GM19467 (cell line): ENCODE data around the gene BBS9.

Experiments used
- ATAC-seq: cut with Tn5 transposase; IDR thresholded peaks from one replicate; pipeline ENCODE4 v1.9.1; 2021; ENCODE audit warnings: mild to moderate bottlenecking, moderate library complexity; ENCODE audit not compliant: unreplicated experiment

BBS9 gene

GRCh38 chr7:33591490-33591889 lies 462.1 kb downstream of the BBS9 start:
- no peak for ATAC-seq

DNA sequence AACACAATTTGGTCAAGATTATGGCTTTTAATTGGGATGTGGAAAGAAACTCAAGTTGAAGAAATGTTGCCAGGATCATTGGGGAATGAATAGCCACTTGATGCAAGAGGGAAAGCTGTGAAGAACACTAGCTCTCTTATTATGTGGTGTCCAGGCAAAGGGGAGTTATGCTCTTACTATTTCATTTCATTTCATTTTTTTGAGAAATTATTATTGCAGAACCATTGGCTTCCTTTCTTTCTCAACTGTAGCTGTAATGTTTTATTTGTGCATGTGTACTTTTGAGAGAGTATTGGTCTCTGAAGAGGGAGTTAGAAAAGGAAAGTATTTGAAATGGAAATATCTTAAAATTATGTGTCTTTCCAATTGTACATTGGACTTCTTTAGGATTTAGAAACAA lies 463.4 kb downstream of the BBS9 start:
- no peak for ATAC-seq

GRCh38 chr7:33593611-33594010 lies 464.2 kb downstream of the BBS9 start:
- no peak for ATAC-seq

GRCh38 chr7:33596686-33597085 lies 467.3 kb downstream of the BBS9 start:
- ATAC-seq, result no peak

- no peak for ATAC-seq
Measured at GRCh38 chr7:33597181-33597580, 467.8 kb downstream of the BBS9 start.

- no peak for ATAC-seq
Measured at GRCh38 chr7:33601101-33601500, 471.7 kb downstream of the BBS9 start.

DNA sequence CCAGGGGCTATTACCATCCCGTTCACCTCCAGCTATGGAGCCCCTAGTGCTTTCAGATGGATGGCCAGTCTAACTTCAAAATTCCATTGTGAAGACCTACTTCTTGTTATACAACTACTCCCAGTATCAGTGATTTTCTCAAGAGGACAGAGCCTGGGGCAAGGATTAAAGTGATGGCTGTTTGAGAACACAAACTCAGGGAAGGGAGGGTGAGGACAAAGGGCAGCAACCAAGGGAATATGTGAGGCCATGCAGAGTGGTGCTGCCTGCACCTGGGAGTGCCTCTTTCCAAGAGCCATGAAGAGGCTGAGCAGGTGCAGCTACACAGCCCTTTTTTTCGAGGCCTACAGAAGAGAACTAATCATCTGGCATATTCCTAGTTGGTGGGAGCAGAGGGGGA lies 472.5 kb downstream of the BBS9 start:
- ATAC-seq, result no peak

DNA sequence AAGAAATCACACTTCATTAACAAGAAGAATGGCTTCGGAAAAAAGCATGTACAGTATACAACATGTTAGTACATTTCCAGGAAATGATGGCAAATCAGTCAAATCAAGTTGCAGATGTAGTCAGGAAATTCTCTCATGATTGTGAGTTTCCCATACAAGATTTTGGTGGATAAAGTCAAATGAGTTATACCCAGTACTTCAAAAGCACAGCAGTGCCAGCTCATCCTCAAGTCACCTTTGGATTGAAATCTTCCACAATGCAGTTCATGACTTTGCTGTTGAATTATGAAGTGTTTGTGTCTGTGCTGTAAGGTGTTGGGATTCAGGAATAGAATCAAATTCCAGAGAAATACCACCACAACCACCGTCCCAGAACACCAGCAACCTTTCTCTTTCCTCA lies 474.7 kb downstream of the BBS9 start:
- no peak for ATAC-seq

DNA sequence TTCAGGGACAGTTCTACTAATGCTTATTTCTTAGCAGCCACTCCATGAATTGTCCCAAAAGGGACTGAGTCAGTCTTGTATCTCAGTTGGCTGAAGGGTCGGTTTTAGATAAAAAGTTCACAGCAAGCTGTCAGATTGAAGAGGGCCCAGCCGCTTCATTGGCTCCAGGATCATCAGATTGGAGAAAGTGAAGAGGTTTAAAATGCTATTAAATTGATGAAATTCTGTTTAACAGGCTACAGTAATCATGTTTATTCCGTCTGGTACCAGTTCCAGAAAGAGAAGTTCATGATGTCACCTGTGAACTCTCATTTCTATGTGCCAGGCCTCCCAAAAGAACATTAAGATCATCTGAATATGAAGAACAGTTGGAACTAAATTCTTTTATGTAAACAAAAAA lies 481.6 kb downstream of the BBS9 start:
- no peak for ATAC-seq

DNA sequence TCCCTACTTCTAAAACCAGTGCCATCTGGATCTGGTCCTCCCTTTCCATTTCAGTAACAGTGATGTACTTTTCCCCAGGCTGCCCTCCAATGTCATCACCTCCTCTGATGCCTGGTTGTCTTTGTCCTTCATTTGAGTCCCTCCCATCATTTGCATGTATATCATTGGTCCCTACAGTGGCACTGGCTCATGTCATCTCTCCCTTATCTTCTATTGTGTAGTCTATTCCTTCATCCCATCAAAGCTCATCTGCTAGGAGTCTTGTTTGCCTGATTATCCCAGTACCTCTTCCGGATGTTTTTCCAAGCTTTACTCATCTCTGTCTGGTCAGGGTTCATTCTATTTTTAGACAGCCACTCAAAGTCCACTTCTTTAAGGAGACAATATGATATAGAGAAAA lies 483.1 kb downstream of the BBS9 start:
- ATAC-seq, result no peak

- ATAC-seq, result no peak
Measured at GRCh38 chr7:33614357-33615117, 485.2 kb downstream of the BBS9 start.

DNA sequence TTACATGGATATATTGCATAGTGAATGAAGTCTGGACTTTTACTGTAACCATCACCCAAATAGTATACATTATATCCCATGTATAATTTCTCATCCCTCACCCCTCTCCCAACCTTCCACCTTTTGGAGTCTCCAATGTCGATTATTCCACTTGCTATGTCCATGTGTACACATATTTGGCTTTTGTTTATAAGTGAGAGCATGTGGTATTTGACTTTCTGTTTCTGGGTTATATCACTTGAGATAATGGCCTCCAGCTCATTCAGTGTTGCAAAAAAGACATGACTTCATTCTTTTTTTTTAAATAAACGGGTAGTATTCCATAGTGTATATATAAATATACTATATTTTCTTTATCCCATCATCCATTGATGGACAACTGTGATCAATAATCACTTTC lies 487.4 kb downstream of the BBS9 start:
- ATAC-seq, result no peak

DNA sequence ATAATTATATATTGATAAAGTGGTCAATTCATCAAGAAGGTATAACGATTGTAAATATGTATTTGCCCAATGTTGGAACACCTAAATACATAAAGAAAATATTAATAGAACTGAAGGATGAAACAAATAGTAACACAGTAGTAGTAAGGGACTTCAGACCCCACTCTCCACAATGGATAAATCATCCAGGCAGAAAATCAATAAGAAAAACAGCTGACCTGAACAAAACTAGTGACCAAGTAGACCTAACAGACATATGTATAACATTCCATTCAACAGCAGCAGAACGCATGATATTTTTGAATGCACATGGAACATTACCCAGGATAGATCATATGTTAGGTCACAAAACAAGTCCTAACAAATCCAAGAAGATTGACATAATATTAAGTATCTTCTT lies 489.9 kb downstream of the BBS9 start:
- no peak for ATAC-seq

DNA sequence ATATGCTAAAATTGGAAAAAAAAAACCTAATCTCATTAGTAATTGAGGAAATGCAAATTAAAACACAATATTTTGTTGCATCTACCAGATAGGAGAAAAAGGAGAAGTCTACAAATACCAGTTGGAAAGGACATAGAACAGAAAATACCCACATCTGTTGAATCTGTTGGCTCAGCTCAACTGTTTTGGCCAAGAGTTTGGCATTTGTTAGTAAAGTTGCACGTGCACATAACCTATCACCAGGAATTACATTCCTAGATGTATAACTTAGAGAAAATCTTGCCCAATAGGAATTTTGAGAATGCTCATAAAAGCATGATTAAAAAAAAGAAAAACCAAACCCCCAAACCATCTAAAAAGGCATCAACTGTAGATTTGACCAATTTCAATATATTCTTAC lies 493.9 kb downstream of the BBS9 start:
- ATAC-seq, result no peak

DNA sequence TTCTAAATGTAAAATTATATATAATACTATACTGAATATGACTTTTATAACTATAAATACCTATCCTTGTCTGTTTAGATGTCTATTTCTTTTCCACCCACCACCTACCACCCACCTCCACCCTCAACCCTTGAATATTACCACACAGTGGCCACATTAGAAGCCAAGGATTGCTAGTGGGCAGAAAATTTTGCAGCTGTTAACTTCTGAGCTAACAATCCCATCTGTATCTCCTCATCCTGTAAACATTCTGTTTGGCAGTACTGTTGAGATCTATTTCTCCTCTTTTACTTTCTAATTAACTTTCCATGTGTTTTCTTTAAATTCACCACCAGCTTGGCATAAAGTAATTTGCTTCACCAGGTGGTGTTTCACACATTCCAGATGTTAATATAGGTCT lies 494.9 kb downstream of the BBS9 start:
- ATAC-seq, result no peak

- ATAC-seq, result no peak
Measured at GRCh38 chr7:33626869-33627268, 497.5 kb downstream of the BBS9 start.

GRCh38 chr7:33627741-33628140 lies 498.4 kb downstream of the BBS9 start:
- no peak for ATAC-seq

- ATAC-seq, result no peak
Measured at GRCh38 chr7:33628894-33629293, 499.5 kb downstream of the BBS9 start.

DNA sequence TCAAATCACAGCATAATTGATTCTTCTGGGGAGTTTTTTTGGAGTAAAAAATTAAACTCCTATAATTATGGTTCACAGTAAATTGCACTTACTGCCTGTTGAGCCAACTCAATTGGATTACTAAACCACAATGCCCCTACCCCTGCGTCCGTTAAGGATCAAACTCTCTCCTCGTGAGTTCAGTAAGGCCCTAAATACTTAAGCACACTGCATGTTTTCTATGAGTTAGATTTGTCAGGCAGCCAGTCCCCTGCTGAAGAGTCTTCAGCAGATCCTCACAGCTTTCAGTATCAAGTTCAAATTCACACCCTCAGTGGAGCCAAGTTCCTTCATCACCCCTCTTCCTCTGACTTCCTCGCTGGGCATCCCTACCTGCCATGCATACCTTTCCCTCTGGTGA lies 501.0 kb downstream of the BBS9 start:
- no peak for ATAC-seq

- ATAC-seq, result no peak
Measured at GRCh38 chr7:33632322-33632721, 503.0 kb downstream of the BBS9 start.

DNA sequence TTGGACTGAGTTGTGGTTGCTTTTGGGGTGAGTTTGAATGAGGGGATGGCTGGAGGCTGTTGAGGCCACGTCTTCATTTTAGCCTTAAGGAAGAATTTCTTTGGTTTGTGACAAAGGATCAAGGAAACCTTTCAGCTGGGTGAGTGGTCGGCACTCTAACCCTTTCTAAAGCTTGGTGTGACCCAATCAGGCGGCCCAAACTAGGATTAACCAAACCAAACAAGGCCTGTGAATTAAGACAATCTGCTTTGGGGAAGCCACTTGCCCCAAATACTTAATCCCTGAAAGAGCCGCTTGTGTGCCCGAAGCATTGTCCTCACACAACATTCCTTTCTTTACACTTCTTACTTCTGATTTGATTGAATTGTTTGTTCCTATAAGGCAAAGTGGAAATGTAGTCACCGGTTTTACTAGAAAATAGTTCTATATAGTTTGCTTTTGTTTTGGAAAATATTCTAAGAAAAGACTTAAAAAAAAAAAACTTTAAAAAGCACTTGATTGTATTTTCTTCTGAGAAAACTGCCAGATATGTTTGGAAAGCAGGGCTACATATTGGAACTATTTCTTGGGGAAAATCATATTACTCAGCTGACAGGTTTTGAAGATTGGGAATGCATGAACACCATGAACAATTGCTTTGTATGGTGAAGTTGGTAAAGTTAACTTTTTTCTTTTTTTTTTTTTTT lies 503.6 kb downstream of the BBS9 start:
- no peak for ATAC-seq

GRCh38 chr7:33634606-33635005 lies 505.2 kb downstream of the BBS9 start:
- ATAC-seq, result no peak

GRCh38 chr7:33636359-33636758 lies 507.0 kb downstream of the BBS9 start:
- ATAC-seq, result no peak
